GM19452 (cell line): ENCODE results near the gene PBOV1.

ENCODE experiments used
- ATAC-seq: cut with Tn5 transposase; IDR thresholded peaks from one replicate; pipeline ENCODE4 v1.9.1; 2021; ENCODE audit not compliant: unreplicated experiment

Gene PBOV1

DNA sequence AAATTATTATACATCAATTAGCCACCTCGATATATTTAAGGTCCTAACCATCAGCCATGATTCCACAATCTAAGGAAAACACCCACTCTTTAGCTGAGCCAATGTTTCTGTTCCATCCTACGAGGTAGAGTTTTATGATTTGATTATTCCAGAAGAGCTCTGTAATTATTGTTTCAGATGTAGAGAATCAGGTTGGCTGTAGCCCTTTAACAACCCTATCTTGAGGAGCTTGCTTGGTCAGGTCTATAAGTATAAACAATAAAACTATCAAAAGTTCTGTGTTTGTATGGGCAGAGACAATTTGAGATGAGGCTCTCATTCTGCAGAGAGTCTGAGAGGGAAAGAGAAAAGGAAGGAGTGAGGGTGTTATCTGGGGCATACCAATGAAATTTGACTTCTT is at the start of gene PBOV1:
Gene PBOV1, minus strand, starts transcription at position 43 of the 400 bp plus-strand sequence. CDS start 96 bp downstream, outside the sequence.
- ATAC-seq = no peak

DNA sequence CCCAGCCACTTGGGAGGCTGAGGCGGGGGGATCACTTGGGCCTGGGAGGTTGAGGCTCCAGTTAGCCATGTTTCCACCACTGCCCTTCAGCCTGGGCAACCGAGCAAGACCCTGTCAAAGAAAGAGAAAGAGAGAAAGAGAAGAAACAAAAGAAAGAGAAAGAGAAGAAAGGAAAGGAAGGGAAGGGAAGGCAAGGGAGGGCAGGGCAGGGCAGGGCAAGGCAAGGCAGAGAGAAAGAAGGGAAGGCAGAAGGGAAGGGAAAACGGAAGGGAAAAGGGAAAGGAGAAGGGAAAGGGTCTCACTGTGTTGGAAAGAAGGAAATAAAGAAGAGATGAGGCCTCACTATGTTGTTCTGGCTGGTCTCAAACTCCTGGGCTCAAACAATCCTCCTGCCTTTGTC is 47.8 kb upstream of the PBOV1 start:
- ATAC-seq = no peak

DNA sequence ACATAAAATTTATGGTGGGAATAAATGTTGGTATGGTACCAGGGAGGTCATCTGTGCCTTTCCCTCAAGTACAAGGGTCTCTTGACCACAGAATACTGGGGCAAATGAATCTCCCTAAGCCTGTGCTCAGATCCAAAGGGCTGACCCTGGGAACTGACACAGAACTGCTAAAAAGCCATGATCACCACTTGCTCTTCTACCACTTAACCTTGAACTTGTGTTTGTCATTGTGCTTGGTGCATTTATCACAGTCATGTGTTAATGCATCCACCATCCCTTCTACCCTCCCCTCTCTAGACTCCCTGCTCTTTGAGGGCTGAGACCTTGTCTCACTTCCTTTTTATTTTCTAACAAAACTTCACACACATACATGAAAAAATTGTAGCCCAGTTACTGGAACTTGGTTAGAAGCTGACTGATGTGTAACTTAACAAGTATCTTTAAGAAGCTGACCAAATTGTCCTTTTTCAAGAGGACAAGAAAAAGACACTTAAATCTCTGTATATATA is 46.1 kb upstream of the PBOV1 start:
- ATAC-seq = no peak

DNA sequence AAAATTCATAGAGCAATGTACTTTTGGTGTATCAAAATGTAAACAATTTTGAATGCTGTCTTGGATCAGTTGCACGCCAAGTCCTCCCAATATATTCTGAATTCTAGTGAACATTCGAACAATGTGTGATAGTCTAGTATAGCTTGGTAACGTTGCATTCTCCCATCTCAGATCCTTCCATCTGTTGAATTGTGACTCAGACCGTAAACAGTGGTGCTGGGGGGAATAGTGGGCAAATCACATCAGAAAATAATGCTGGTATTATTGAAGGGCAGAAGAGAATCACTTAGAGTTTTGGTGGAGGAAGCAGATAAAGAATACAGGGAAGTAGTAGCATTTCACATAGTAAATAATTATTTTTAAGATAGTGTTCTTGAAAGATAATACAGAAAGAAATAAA is 45.7 kb upstream of the PBOV1 start:
- ATAC-seq = no peak

DNA sequence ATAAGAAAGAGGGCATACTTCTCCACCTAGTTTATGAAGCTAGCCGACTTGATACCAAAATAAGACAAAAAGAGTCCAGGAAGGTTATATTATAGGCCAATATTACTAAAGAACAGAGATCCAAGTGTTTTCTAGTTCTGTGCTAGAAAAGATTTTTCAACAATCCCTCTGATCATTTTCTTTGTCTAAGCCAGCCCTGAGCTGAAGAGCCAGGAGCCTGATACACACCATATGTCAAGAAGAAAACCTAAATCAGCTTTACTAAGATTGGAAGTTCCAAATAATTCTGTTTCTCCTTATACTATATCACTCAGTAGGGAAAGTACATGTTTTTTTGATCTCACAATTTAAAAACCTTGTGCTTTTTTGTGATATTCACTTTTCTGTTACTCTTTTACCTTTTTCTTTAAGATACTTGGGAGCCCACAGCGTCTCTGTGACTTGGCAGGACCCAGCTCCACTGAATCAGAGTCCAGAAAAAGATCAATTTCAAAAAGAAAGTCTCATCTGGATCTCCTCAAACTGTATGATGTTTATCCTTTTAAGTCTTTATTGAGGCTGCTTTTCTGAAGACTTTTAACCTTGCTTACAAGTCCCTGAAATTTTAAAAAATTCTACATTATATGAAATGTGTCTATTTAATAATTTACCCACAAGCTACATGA is 43.0 kb upstream of the PBOV1 start:
- ATAC-seq = no peak

DNA sequence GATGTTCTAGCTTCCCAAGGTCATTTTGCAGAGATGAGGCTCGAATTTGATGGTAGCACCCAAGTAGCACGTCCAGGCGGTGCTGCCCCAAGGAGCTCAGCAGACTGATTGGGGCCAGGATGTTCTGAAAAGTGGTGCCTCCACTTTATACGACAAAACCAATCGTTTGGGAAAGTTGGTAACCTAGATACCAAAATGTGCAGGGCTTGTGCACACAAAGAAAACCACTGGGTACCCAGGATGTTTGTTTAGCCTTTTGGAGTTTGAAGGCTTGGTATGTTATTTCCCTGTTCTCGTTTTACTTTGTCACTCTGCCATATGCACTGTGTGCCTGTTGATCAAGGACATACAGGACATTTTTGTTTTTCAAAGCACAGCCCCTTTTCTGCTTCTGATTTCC is 40.7 kb upstream of the PBOV1 start:
- no peak for ATAC-seq

DNA sequence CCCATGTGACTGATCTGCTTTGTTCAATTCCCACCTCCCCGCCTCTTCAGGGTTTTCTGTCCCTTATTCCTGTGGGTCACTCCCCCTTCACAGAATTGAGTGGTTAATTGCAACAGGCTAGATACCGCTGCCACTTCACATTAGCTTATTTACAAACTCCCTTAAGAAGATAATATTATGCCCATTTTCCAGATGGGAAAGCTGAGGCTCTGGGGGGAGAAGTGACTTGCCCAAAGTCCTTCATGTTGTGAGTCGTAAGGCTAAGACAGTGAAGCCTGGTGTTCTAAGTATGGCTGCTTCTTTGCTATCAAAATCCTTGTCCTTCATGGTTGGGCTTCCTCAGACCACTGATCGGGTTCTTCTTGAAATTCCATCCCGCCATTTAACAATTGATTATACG is 39.9 kb upstream of the PBOV1 start:
- ATAC-seq = no peak

DNA sequence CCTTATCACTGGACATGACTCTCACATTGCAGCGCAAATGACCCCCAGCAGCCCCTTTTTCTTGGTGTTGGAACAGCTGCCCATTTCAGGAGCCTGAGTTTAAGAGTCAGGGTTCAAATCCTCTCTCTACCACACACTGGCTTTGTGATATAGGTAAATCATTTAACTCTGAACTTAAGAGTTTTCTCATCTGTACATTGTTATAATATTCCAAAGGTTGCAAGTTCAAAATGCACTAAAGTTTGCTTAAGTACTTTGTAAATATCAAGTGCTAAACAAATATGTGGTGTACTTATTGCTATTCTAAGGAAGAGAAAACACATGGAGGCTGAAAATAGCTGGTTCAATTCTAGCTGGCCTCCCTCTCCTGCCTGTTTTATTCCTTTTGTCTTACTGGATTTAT is 39.3 kb upstream of the PBOV1 start:
- ATAC-seq = no peak

DNA sequence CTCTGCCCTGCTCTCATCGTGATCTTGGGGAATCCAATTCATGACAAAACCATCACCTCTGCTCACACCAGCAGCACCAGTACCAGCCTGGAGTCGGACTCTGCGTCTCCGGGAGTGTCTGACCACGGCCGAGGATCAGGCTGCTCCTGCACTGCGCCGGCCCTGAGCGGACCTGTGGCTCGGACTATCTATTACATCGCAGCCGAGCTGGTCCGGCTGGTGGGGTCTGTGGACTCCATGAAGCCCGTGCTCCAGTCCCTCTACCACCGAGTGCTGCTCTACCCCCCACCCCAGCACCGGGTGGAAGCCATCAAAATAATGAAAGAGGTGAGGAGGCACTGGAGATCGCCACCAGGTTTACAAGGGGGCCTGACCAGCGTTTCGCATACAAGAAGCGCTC is 37.2 kb upstream of the PBOV1 start:
- no peak for ATAC-seq

DNA sequence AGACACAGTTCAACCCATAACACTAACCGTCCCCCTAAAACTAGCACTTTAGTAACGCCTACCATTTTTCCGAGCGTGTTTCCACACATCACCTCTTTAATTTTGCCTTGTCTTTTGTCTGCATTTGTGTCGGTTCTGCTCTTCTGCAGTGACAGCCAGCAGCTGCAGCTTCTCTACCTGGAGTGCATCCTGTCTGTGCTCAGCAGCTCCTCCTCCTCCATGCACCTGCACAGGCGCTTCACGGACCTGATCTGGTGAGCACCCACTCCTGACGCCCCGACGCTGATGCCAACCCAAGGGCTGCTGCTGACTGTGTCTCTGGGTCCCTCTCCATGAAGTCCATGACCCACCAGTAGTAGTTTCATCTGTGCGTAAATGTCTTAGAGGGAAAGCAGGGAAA is 35.4 kb upstream of the PBOV1 start:
- ATAC-seq = no peak

DNA sequence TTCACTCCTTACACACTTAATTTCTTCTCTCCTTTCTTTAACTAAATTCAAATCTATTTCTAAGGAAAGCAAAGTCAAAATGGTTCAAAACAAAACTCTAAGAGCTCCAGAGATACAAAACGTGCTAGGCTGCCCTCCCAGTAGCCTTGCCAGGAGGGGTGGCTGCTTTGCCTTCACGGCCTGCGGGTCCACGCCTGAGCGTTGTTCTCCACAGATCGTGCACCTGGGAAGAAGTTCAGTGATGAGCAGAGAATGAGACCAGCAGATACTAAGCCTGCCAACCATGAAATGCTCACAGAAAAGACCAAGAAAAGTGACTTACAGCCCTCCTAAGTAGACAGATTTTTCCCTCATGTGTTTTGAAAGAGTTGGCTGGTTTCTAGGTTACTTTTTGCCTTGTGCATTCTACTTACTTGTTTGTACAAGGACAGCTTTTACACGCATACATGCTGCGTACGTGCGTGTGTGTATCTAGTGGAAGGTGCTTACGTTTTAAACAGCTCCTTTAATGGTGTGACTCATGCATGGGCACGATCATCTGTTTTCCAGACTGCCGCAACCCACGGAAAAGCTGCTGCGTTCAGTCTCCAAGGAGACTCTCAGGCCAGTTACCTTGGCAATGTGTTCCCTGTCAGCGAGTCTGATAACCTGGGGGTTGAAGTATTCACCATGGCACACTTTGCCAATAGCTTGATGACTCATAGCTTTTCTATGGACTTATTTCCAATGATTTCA is 32.4 kb upstream of the PBOV1 start:
- ATAC-seq = no peak

DNA sequence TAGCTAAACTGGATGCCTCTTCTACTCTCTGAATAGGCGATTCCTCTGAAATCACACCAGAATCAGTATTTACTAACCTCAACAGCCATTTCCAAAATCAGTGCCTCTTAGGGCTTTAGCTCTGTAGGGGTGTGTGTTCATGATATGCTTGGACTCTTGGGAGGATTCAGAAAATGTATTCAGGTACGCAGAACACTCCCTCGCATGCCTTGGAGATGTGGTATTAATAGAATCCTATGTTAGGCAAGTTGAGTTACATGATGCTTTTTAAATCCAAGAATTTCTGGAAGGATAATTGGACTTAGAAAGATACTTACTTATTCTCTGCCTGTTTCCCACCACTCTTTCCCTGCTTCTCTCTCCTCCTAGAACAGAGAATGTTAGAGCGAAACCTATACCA is 31.8 kb upstream of the PBOV1 start:
- ATAC-seq = no peak

DNA sequence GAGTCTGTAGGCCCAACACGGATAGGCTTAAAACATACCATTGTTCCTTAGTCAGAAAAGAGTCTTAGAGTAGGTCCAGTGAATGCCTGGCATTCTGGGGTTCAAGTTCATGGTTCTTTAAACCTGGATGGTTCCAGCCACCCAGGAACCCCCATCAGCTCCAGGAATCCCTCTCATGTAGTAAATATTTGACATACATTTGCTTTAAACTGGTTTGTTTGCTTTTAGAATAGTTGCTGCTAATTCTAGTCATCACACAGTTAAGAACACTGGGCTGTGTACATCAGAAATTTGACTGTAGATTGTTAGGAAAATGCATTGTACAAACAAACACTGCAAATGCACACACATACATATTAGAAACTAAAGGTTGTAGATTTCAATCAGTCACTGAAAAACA is 30.6 kb upstream of the PBOV1 start:
- no peak for ATAC-seq

DNA sequence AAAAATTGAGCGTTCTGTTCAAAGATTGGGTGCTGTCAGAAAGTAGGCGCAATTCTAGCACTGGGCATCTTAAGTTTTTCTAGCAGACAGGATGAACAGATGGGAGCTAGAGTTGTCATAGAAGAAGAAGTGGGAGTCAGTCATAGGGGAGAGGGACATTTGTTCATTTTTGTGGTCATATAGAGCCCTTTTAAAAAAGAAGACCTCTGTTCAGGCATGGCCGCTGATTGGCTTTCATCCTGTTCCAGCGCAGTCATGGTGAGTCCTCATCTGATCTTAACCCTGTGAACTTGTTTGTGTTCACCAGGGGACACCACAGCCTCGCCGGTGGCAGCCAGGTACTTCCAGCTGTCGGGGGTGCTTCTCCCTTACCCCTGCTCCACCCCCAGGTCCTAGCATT is 29.7 kb upstream of the PBOV1 start:
- no peak for ATAC-seq

DNA sequence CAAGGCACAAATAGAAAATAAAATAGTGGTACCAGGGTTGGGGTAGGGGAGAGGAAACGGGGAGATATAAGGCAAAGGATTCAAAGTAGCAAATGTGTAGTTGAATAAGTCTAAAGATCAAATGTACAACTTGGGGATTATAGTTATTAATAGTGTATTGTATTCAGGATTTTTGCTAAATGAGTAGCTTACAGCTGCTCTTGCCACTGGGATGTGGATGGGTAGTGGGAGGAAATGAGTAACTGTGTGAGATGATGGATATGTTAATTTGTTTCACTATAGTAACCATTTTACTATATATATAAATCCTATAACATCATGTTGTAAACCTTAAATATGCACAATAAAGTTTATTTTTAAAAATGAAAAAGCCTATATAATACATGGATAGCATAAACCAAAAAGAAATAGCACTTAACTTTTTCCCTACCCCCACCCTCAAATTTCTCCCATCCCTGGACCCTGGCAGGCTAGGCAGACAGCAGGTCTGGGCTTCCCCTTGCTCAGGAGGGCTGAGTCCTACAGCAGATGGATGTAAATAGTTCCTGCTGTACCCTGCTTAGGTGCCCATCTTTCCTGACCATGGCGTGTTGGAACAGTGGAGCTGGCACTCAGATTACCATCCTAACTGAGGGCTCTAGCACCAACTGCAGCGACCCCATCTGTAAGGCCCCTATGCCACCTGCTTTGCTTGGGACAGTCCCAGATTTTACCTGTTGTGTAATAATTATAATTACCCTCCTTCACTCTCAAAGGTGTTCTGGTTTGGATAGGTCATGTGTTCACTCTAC is 28.6 kb upstream of the PBOV1 start:
- no peak for ATAC-seq

DNA sequence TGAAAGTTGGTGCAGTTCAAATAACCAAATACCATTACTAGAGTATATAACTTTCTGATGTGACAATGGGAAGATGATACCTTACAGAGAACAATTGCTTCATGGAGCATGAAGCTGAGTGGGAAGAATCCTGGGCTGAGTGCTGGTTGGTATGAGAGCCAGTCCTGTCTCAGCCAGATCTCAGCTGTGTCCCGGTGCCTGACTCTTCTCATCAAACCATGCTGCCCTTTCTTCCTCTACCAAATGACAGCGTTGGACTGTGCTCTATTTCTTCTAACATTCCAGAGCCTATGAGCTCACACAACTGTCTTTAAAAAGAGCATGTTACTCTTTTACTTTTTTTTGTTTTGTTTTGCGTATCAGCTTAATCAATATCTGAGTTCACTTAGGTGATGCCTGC is 27.5 kb upstream of the PBOV1 start:
- ATAC-seq = no peak

DNA sequence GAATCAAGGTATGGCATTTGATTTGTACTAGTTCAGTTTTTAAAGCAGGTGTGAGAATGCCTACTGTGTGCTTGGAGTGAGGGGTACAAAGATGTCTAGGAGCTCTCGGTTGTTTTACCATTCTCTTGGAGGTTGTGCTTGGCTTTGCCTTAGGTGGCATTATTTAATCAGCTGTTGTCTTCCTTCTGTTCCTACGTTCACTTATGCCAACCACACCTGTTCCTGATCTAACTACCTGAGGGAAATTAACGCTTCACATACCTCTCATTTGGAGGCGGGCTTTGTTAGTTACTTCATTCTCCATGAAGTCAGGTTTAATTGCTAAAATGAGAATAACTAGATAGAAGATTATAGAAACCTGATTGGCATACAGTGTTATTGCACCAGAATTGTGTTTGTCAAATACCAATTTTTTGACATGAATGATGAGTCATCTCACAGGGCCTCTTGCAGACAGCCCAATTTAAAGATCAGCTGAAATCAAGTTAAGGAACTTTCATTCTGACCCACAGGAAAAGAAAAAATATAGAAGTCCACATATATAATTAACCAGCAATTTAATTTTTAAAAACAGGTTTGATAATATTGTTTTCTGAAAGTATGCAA is 24.8 kb upstream of the PBOV1 start:
- ATAC-seq = no peak

DNA sequence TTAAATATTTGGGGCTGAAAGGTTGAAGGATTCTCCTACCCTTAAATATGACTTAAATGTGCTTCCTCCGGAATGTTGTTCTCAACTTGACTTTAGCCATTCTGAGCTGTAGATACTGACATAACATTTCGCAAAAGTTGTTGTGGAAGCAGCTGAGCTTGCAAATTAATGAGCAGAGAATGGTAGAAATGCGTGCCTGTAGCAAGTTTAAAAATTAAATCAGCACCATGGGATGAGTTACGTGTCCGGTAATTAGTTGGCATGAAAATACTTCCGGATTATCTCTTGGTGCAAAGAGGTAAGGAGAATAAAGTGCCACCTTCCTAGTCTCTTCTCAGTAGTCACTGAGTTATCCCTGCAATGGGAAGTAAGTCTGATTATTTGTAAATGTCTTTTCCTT is 23.6 kb upstream of the PBOV1 start:
- no peak for ATAC-seq

DNA sequence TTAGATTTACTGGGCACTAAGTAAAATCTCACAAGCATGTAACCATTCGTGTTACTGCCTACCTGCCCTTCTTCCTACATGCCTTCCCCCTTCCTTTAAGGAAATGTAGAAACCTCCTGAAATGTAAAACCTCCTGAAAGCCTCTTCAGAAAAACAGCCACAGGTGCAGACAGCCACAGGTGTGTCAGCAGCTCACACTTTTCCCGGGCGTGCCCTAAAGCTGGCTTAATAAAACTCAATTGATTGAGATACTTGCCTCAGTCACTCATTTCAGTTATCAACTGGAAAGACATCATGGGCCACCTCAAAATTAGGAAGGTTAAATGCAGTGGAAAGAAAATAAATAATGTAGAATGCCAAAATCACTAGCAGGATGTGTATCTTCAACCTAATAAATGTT is 23.1 kb upstream of the PBOV1 start:
- no peak for ATAC-seq

DNA sequence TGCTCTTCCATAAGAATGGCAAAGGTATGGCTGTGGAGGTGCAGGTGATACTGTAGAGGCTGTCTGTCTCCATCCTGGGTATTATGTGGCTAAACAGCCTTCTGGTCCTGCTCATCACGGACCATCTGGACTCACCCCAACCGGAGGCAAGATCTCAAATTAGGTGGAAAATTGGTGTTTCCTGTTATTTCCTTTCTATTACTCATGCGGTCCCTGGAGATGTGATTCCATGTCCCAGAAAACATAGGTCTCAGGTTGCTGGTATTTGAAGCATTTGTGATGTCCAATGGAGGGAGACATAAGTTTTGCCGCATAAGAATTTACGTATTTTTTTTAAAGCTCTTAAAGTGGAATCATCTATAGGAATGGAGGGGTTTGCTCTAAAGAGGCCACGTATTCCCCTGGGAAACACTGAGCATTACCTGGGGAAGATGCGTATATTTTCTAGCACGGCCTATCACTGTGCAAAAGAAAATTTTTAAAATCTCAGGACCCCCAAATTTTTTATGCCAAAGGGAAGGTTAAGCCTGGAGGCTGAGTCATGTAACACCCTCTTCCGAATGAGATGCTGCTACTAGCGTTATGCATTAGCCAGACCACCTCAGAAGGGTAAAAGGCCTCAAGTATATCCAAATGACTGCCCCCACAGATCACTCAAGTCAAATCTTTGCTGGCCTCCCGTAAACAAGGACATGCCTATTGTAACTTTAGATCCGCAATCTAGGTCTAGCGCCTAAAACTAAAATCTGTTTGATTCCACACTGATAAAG is 22.4 kb upstream of the PBOV1 start:
- no peak for ATAC-seq

DNA sequence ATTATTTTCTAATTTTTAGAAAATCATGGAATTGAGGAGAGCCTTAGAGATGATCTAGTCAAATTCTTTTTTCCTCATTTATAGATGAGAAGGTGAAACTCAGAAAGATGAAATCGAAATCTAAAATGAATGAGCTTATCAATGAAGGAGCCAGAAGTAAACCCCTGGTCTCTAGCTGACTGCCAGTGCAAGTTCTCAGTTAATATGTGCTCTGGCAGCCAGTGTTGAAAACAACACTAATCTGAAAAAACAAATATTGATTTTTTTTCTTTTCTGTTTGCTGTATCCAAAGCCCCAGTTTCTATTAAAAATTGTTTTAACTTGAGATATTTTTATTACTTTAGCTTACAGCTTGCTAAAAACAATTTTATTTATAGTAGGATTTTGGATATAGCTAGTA is 21.5 kb upstream of the PBOV1 start:
- ATAC-seq = no peak
